Measurements from ENCODE around the gene TSEN54.

GRCh38 chr17:75547091-75547490 is 30.8 kb downstream of the TSEN54 start:
- TF ChIP-seq CTCF (conservative IDR thresholded peaks at IDR 0.05; ENCODE audit: low read depth, low read length) (no peak), EZH2 (IDR thresholded peaks at IDR 0.05; ENCODE audit: borderline replicate concordance, low read depth, low read length, poor library complexity, severe bottlenecking) (no peak)

All from A673 (cell line).